Mucosa of stomach (tissue), 1 donor: ENCODE measurements around the gene ECEL1.
"Not testable (repeated sequence)": the region's sequence is repeated elsewhere in the genome, so short reads cannot be mapped to it uniquely, and the experiment has no call there.

Experiments used
- H3K27me3 ChIP-seq: one replicate; pipeline ENCODE4 v1.7.0; 2013; ENCODE audit warnings: mild to moderate bottlenecking, low read length; ENCODE audit not compliant: control insufficient read depth, insufficient read depth
- H3K36me3 ChIP-seq: one replicate; pipeline ENCODE4 v1.7.0; 2013; ENCODE audit warnings: low read length; ENCODE audit not compliant: control insufficient read depth, insufficient read depth
- H3K4me1 ChIP-seq: one replicate; pipeline ENCODE4 v1.7.0; 2013; ENCODE audit warnings: mild to moderate bottlenecking, low read length; ENCODE audit not compliant: control insufficient read depth, insufficient read depth
- H3K4me3 ChIP-seq: one replicate; pipeline ENCODE4 v1.7.0; 2013; ENCODE audit warnings: low read length
- H3K9ac ChIP-seq: one replicate; pipeline ENCODE4 v1.7.0; 2013; ENCODE audit warnings: mild to moderate bottlenecking, low read length, moderate library complexity
- H3K9me3 ChIP-seq: one replicate; pipeline ENCODE4 v1.7.0; 2013; ENCODE audit warnings: mild to moderate bottlenecking, low read length, moderate library complexity; ENCODE audit not compliant: control insufficient read depth
- donor health status: Pancreatic carcinoma.

ECEL1 gene

GRCh38 chr2:232437195-232437571 is 50.5 kb downstream of the ECEL1 start:
- peaks cover 3% of the 10 kb centered on the region for H3K27me3 ChIP-seq
- H3K9ac ChIP-seq = no peak overlapping the region
- H3K9me3 ChIP-seq = no peaks in the 10 kb centered on the region
- H3K36me3 ChIP-seq = no peaks in the 10 kb centered on the region
- H3K4me3 ChIP-seq = no peak overlapping the region
- H3K4me1 ChIP-seq = no peaks in the 10 kb centered on the region

DNA sequence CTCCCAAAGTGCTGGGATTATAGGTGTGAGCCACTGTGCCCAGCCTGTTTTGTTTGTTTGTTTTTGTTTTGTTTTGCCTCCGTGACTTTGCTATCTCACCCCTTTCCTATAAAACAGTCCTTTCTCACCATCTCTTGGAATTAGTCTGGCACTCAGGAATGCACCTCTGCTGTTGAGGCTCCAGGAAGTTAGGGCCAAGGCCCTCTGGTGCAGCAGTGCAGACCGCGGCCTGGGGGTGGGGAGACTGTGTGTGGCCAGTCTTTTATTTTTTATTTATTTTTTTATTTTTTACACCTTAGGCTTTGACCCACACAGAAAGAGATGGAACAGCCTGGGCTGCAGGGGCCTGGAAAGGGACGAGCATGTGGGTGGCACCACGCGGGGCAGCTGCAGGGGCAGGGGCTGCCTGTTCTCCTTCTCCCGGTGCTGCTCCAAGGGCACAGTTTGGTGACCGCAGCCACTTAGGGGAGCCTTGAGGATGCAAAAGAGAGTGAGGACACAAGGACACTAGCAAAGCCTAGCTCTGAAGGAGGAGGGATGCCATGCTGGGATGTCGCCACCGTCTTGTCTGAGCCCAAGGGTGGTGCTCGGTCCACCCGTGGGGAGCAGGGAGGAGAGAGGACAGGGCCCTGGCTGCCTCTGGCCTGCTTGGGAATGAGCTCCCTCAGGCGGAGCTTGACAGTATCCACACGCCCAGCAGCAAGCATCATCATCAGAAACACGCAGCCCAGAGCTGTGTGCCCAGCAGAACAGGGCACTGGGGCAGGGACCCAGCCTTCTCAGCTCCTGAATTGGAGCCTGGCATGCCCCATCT is 51.0 kb downstream of the ECEL1 start:
- Histone ChIP-seq H3K9ac (no peak overlapping the region), H3K9me3 (no peaks in the 10 kb centered on the region), H3K36me3 (no peaks in the 10 kb centered on the region), H3K4me1 (no peaks in the 10 kb centered on the region), H3K27me3 (peaks cover 3% of the 10 kb centered on the region), H3K4me3 (no peak overlapping the region)

- Histone ChIP-seq H3K27me3 (peaks cover 3% of the 10 kb centered on the region), H3K9me3 (no peaks in the 10 kb centered on the region), H3K9ac (no peak overlapping the region), H3K4me3 (no peak overlapping the region), H3K4me1 (no peaks in the 10 kb centered on the region), H3K36me3 (no peaks in the 10 kb centered on the region)
Measured at GRCh38 chr2:232435805-232436204, 51.8 kb downstream of the ECEL1 start.

DNA sequence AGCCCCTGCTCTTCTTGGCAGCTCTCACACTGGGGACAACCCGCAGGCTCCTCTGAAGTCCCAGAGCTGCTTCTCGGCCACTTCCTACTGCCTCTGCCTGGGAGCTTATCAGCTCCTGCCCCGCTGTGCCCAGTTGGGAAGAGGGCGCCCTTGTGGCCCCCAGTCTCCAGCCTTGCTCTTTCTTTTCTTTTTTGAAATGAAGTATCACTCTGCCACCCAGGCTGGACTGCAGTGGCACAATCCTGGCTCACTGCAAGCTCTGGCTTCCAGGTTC is 52.3 kb downstream of the ECEL1 start:
- no peaks in the 10 kb centered on the region for H3K9me3 ChIP-seq
- H3K4me3 ChIP-seq = no peak overlapping the region
- H3K4me1 ChIP-seq = no peaks in the 10 kb centered on the region
- no peak overlapping the region for H3K9ac ChIP-seq
- peaks cover 3% of the 10 kb centered on the region for H3K27me3 ChIP-seq
- H3K36me3 ChIP-seq = no peaks in the 10 kb centered on the region

- H3K4me1 ChIP-seq = no peaks in the 10 kb centered on the region
- no peak overlapping the region for H3K9ac ChIP-seq
- H3K36me3 ChIP-seq = no peaks in the 10 kb centered on the region
- no peak overlapping the region for H3K4me3 ChIP-seq
- no peaks in the 10 kb centered on the region for H3K9me3 ChIP-seq
- peaks cover 1% of the 10 kb centered on the region for H3K27me3 ChIP-seq
Measured at GRCh38 chr2:232434563-232435374, 52.9 kb downstream of the ECEL1 start.

GRCh38 chr2:232434091-232434490 is 53.5 kb downstream of the ECEL1 start:
- no peaks in the 10 kb centered on the region for H3K27me3 ChIP-seq

GRCh38 chr2:232433622-232434021 is 54.0 kb downstream of the ECEL1 start:
- H3K9ac ChIP-seq, H3K9me3 ChIP-seq, H3K4me3 ChIP-seq, H3K36me3 ChIP-seq, H3K4me1 ChIP-seq, H3K27me3 ChIP-seq: not testable (repeated sequence)

More at GRCh38 chr2:232434091-232434490, 53.5 kb downstream of the ECEL1 start:
- H3K9ac ChIP-seq = no peak overlapping the region
- no peaks in the 10 kb centered on the region for H3K9me3 ChIP-seq
- no peaks in the 10 kb centered on the region for H3K4me1 ChIP-seq
- no peaks in the 10 kb centered on the region for H3K36me3 ChIP-seq
- H3K4me3 ChIP-seq = no peak overlapping the region

DNA sequence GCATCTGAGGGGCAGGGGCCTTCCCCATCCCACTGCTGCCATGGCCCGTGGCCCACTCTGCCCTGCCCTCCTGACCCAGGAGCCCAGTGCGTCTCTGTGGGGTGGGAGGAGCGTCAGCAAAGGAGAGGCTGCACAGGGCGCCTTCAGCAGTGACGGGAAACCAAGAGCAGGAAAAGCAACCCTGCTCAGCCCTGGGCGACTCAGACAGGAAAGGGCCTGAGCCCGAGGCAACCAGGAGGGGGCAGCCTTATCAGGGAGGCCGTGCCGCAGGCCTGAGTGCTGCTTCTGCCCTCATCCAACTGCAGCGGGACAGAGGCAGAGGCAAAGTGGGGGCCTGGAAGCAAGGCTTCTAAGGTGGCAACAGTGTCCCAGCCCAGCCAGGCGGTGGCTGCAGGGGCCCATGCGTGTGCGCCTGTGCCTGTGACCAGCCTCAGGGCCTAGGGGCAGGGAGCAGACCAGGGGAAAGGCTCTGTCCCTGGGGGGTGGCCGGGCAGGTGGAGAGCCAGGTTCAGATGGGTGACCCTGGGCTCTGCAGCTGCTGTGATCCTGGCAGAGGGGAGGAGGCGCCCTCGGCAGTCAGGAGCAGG is 54.9 kb downstream of the ECEL1 start:
- Histone ChIP-seq H3K4me3 (no peak overlapping the region), H3K4me1 (no peaks in the 10 kb centered on the region), H3K9ac (no peak overlapping the region)

GRCh38 chr2:232431705-232432590 is 55.7 kb downstream of the ECEL1 start:
- no peaks in the 10 kb centered on the region for H3K4me1 ChIP-seq
- no peak overlapping the region for H3K4me3 ChIP-seq
- H3K27me3 ChIP-seq = no peaks in the 10 kb centered on the region
- no peak overlapping the region for H3K9ac ChIP-seq
- no peaks in the 10 kb centered on the region for H3K36me3 ChIP-seq
- no peaks in the 10 kb centered on the region for H3K9me3 ChIP-seq

More for the DNA sequence above, 54.9 kb downstream of the ECEL1 start:
- Histone ChIP-seq H3K9me3 (no peaks in the 10 kb centered on the region), H3K36me3 (no peaks in the 10 kb centered on the region), H3K27me3 (no peaks in the 10 kb centered on the region)
